B cell (primary cell): Measurements from ENCODE around the gene CFAP20DC. TPM values are rescaled to one million over a fixed set of nuclear protein-coding genes. Genes with fewer than 3 reads are reported as not detected.

Experiments
- ATAC-seq: fragments of 200-7000 bp; cut with Tn5 transposase; one replicate; pipeline ENCODE4 v1.10.0; 2021; ENCODE audit warnings: low read depth, mild to moderate bottlenecking, moderate number of reproducible peaks, moderate library complexity
- CTCF ChIA-PET: fragments of 350-600 bp; sonication (Branson Sonifier 250); formaldehyde crosslinking; loops from one replicate; lab custom pipeline; 2021; ENCODE audit warnings: antibody characterized with exemption, inconsistent platforms; lab: Charles Lee
- POLR2A ChIA-PET: fragments of 350-600 bp; sonication (Branson Sonifier 250); formaldehyde crosslinking; loops from one replicate; lab custom pipeline; 2021; ENCODE audit warnings: antibody characterized with exemption; lab: Charles Lee
- DNase-seq: peaks from one replicate; pipeline ENCODE4 v3.0.0; 2013
- H2AFZ ChIP-seq: 2 replicates; pipeline ENCODE4 v1.6.1; 2012; ENCODE audit warnings: mild to moderate bottlenecking, low read depth, low read length; ENCODE audit not compliant: insufficient read depth, poor library complexity, severe bottlenecking
- H3K27ac ChIP-seq, 2 donors: 1 replicate in 1 of 2; 2 replicates in 1 of 2; pipeline ENCODE4 v1.5.1; 2012 to 2013; ENCODE audit warnings: low read length in 2 of 2, mild to moderate bottlenecking in 2 of 2, moderate library complexity in 1 of 2
- H3K27me3 ChIP-seq, 4 experiments: fragments of 200-600 bp in 1 of 4; sonication (generic) in 1 of 4; replicated peaks in 1 of 4; 1 replicate in 2 of 4; 2 replicates in 2 of 4; pipeline versions ENCODE4 v1.6.1 to v1.7.0; 2013 to 2016; ENCODE audit warnings: low read length in 3 of 4, mild to moderate bottlenecking in 2 of 4, mixed read lengths in 1 of 4, moderate library complexity in 1 of 4; ENCODE audit not compliant: insufficient read depth in 4 of 4, control insufficient read depth in 3 of 4; ENCODE audit errors: control extremely low read depth in 1 of 4
- H3K36me3 ChIP-seq, 2 experiments: replicated peaks in 1 of 2; 1 replicate in 1 of 2; 2 replicates in 1 of 2; pipeline versions ENCODE4 v1.6.1 to v1.7.1; 2013; ENCODE audit warnings: low read length in 1 of 2; ENCODE audit not compliant: insufficient read depth in 2 of 2, control insufficient read depth in 1 of 2; ENCODE audit errors: control extremely low read depth in 1 of 2, extremely low read depth in 1 of 2
- H3K4me1 ChIP-seq, 2 donors: fragments of 200-600 bp in 1 of 2; sonication (generic) in 1 of 2; 1 replicate in 1 of 2; 2 replicates in 1 of 2; pipeline versions ENCODE4 v1.5.1 to v1.6.1; 2013 to 2017; ENCODE audit warnings: low read length in 2 of 2; ENCODE audit not compliant: control insufficient read depth in 2 of 2, insufficient read depth in 2 of 2
- H3K4me2 ChIP-seq: replicated peaks from 2 replicates; pipeline ENCODE3; 2012; ENCODE audit warnings: mild to moderate bottlenecking, low read depth, low read length; ENCODE audit not compliant: poor library complexity, severe bottlenecking
- H3K4me3 ChIP-seq, 5 experiments: fragments of 200-600 bp in 1 of 5; sonication (generic) in 1 of 5; 1 replicate in 3 of 5; 2 replicates in 2 of 5; pipeline versions ENCODE4 v1.5.1 to v1.7.0; 2011 to 2016; ENCODE audit warnings: low read length in 4 of 5, mild to moderate bottlenecking in 4 of 5, low read depth in 2 of 5, control low read depth in 1 of 5, moderate library complexity in 1 of 5; ENCODE audit not compliant: insufficient read depth in 1 of 5; ENCODE audit errors: control extremely low read depth in 1 of 5, extremely low read depth in 1 of 5
- H3K79me2 ChIP-seq: fragments of 200-600 bp; sonication (generic); one replicate; pipeline ENCODE4 v1.6.0; 2016; ENCODE audit warnings: low read length; ENCODE audit not compliant: control insufficient read depth, insufficient read depth
- H3K9ac ChIP-seq: fragments of 200-600 bp; sonication (generic); 2 replicates; pipeline ENCODE4 v1.6.1; 2017; ENCODE audit warnings: mild to moderate bottlenecking, low read length, moderate library complexity
- H3K9me3 ChIP-seq, 3 donors: one replicate each; pipeline versions ENCODE4 v1.6.1 to v1.7.1; 2013; ENCODE audit warnings: low read length in 2 of 3; ENCODE audit not compliant: control insufficient read depth in 2 of 3, insufficient read depth in 1 of 3; ENCODE audit errors: control extremely low read depth in 1 of 3
- H4K20me1 ChIP-seq: 2 replicates; pipeline ENCODE4 v1.6.0; 2012; ENCODE audit warnings: mild to moderate bottlenecking, low read length; ENCODE audit not compliant: insufficient read depth, control insufficient read depth, poor library complexity, severe bottlenecking
- H3K27ac Mint-ChIP-seq: one replicate; pipeline ENCODE4 v1.8.0; 2021; ENCODE audit warnings: mixed read lengths
- H3K27me3 Mint-ChIP-seq: one replicate; pipeline ENCODE4 v1.8.0; 2021; ENCODE audit warnings: mixed read lengths
- H3K4me1 Mint-ChIP-seq: one replicate; pipeline ENCODE4 v1.8.0; 2021; ENCODE audit warnings: mixed read lengths
- H3K4me3 Mint-ChIP-seq: one replicate; pipeline ENCODE4 v1.8.0; 2021; ENCODE audit warnings: mixed read lengths
- H3K9me3 Mint-ChIP-seq: one replicate; pipeline ENCODE4 v1.8.0; 2022; ENCODE audit warnings: mixed read lengths; ENCODE audit not compliant: insufficient read depth
- CTCF ChIP-seq: fragments of 200-600 bp; IDR thresholded peaks from one replicate; pipeline ENCODE4 v1.8.0; 2022; ENCODE audit warnings: antibody characterized with exemption, mild to moderate bottlenecking
- EZH2 ChIP-seq: IDR thresholded peaks from 2 replicates; pipeline ENCODE4 v1.6.1; 2012; ENCODE audit warnings: borderline replicate concordance, low read depth, mild to moderate bottlenecking, moderate library complexity, low read length; ENCODE audit not compliant: insufficient read depth, poor library complexity, severe bottlenecking
- WGBS: methylation state at CpG from one replicate; pipeline ENCODE4 v1.1.5; 2013; ENCODE audit warnings: missing lambda C conversion rate; ENCODE audit not compliant: insufficient coverage; 5-methylcytosine and 5-hydroxymethylcytosine counted together
- intact Hi-C: fragments of 100-400 bp; cut with micrococcal nuclease; formaldehyde crosslinking; loops from one replicate; pipeline ENCODE4 v1.10.0; 2022
- polyA plus RNA-seq: library from polyadenylated mRNA; depleted of rRNA; stranded (reverse); fragments of >200 nt; gene quantifications from 2 replicates; pipeline ENCODE4 v1.2.3, GENCODE V29; 2012
- total RNA-seq, 2 donors: library from RNA; stranded (reverse); fragments of 120-200 nt in 1 of 2; gene quantifications; 1 replicate in 1 of 2; 2 replicates in 1 of 2; pipeline versions ENCODE4 v1.2.3 to v1.2.4, GENCODE V29; 2013 to 2022

The CFAP20DC gene
- total and polyA plus RNA-seq, 2 donors (not counting 1 experiment from before 2014, with no cell fraction given), result 0.27 to 1.2 TPM

- WGBS, result no CpG with 5 or more reads among the region's 1 CpG
- Mint-ChIP-seq H3K27me3 (peaks cover 8% of the 10 kb centered on the region), H3K4me1 (no peaks in the 10 kb centered on the region), H3K9me3 (no peaks in the 10 kb centered on the region), H3K27ac (no peak overlapping the region), H3K4me3 (no peak overlapping the region)
- Histone ChIP-seq H3K4me1 (no peaks in the 10 kb centered on the region), H2AFZ (no peak overlapping the region), H3K27ac (no peak overlapping the region), H3K36me3 (no peaks in the 10 kb centered on the region), H3K9ac (no peak overlapping the region), H3K27me3 (peaks cover 0 to 5% (median 0%) of the 10 kb centered on the region in 4 experiments), H3K4me2 (no peak overlapping the region), H4K20me1 (no peaks in the 10 kb centered on the region), H3K4me3 (no peak overlapping the region), H3K79me2 (no peaks in the 10 kb centered on the region), H3K9me3 (no peaks in the 10 kb centered on the region)
- DNase-seq, result no peak
- ATAC-seq, result no peak
- ChIA-PET CTCF (interaction anchor here (1.5 kb wide), 1 partner anchor 8 kb away, joined by 3 read pairs; no protein-coding TSS in a partner anchor), POLR2A (no interaction called here)
- intact Hi-C loops, result no loop called here
- TF ChIP-seq EZH2, result no peak
- no peak for TF ChIP-seq CTCF
Measured at GRCh38 chr3:59084583-59084982, 34.8 kb upstream of the CFAP20DC start.

- Histone ChIP-seq H3K27ac (no peak overlapping the region), H3K27me3 (peaks cover 0 to 5% (median 0%) of the 10 kb centered on the region in 4 experiments), H3K36me3 (no peaks in the 10 kb centered on the region), H2AFZ (no peak overlapping the region), H4K20me1 (no peaks in the 10 kb centered on the region), H3K4me2 (no peak overlapping the region), H3K4me1 (no peaks in the 10 kb centered on the region), H3K9ac (no peak overlapping the region), H3K4me3 (no peak overlapping the region), H3K9me3 (no peaks in the 10 kb centered on the region), H3K79me2 (no peaks in the 10 kb centered on the region)
- ChIA-PET POLR2A (no interaction called here), CTCF (no interaction called here)
- Mint-ChIP-seq H3K27ac (no peak overlapping the region), H3K4me3 (no peak overlapping the region), H3K9me3 (no peaks in the 10 kb centered on the region), H3K27me3 (peaks cover 12% of the 10 kb centered on the region), H3K4me1 (no peaks in the 10 kb centered on the region)
- WGBS, result 100% methylated on average over 2 of the region's 4 CpGs
- ATAC-seq (no peak), DNase-seq (no peak)
- no peak for TF ChIP-seq EZH2
- TF ChIP-seq CTCF, result no peak
- intact Hi-C loops, result no loop called here
Measured at GRCh38 chr3:59082106-59082505, 32.3 kb upstream of the CFAP20DC start.
